Progenitor cell of endocrine pancreas (in vitro differentiated cells): ENCODE data around the gene DOCK1. TPM values are rescaled to one million over a fixed set of nuclear protein-coding genes. Genes with fewer than 3 reads are reported as not detected.
A peak's percentile ranks its signal among the peaks of the same experiment; 100 is the strongest.

ENCODE experiments used
- DNase-seq: peaks from one replicate; pipeline ENCODE4 v3.0.0; 2021; ENCODE audit warnings: low spot score; ENCODE audit not compliant: unreplicated experiment
- H3K27ac Mint-ChIP-seq: 2 replicates; pipeline ENCODE4 v1.8.0; 2021; ENCODE audit warnings: mild to moderate bottlenecking, moderate library complexity, mixed read lengths
- H3K27me3 Mint-ChIP-seq: 2 replicates; pipeline ENCODE4 v1.8.0; 2021; ENCODE audit warnings: mixed read lengths
- H3K36me3 Mint-ChIP-seq: 2 replicates; pipeline ENCODE4 v1.8.0; 2022; ENCODE audit warnings: mixed read lengths; ENCODE audit not compliant: insufficient read depth
- H3K4me1 Mint-ChIP-seq: 2 replicates; pipeline ENCODE4 v1.8.0; 2021; ENCODE audit warnings: low read depth, mixed read lengths
- H3K4me3 Mint-ChIP-seq: 2 replicates; pipeline ENCODE4 v1.8.0; 2021; ENCODE audit warnings: low read depth, mild to moderate bottlenecking, moderate library complexity, mixed read lengths
- H3K9me3 Mint-ChIP-seq: 2 replicates; pipeline ENCODE4 v1.8.0; 2021; ENCODE audit warnings: low read depth, mixed read lengths
- CTCF ChIP-seq: fragments of 200-600 bp; sonication (generic); IDR thresholded peaks from one replicate; pipeline ENCODE4 v1.5.0; 2021; ENCODE audit warnings: antibody characterized with exemption, mild to moderate bottlenecking; ENCODE audit not compliant: unreplicated experiment
- total RNA-seq: library from RNA; stranded (reverse); gene quantifications from 2 replicates; pipeline ENCODE4 v1.2.1, GENCODE V29; 2021

DOCK1 gene
- total RNA-seq, 1 donor from 2014 or later = 77.8 TPM

- peak; percentile 41 for TF ChIP-seq CTCF
- Mint-ChIP-seq H3K36me3 (no peaks in the 10 kb centered on the region), H3K4me3 (no peak overlapping the region), H3K27ac (no peak overlapping the region), H3K4me1 (peaks cover 1% of the 10 kb centered on the region), H3K9me3 (no peaks in the 10 kb centered on the region), H3K27me3 (no peaks in the 10 kb centered on the region)
- DNase-seq = no peak
Measured at GRCh38 chr10:127354992-127355391, 449.8 kb downstream of the DOCK1 start.

- H3K4me3 Mint-ChIP-seq = no peak overlapping the region
Measured at GRCh38 chr10:127356360-127356759, 451.1 kb downstream of the DOCK1 start.

GRCh38 chr10:127357265-127357664 lies 452.0 kb downstream of the DOCK1 start:
- no peak for DNase-seq
- Mint-ChIP-seq H3K27me3 (no peaks in the 10 kb centered on the region), H3K9me3 (no peaks in the 10 kb centered on the region), H3K4me3 (no peak overlapping the region), H3K27ac (peak overlapping the region; percentile 29), H3K4me1 (peaks cover 1% of the 10 kb centered on the region), H3K36me3 (peaks cover 2% of the 10 kb centered on the region)
- TF ChIP-seq CTCF = no peak

More at GRCh38 chr10:127356360-127356759, 451.1 kb downstream of the DOCK1 start:
- Mint-ChIP-seq H3K36me3 (no peaks in the 10 kb centered on the region), H3K27ac (no peak overlapping the region), H3K27me3 (no peaks in the 10 kb centered on the region), H3K4me1 (peaks cover 1% of the 10 kb centered on the region), H3K9me3 (no peaks in the 10 kb centered on the region)
- no peak for TF ChIP-seq CTCF
- no peak for DNase-seq

GRCh38 chr10:127358337-127358736 lies 453.1 kb downstream of the DOCK1 start:
- Mint-ChIP-seq H3K27ac (no peak overlapping the region), H3K36me3 (peaks cover 2% of the 10 kb centered on the region), H3K4me3 (no peak overlapping the region), H3K4me1 (peaks cover 1% of the 10 kb centered on the region), H3K27me3 (no peaks in the 10 kb centered on the region), H3K9me3 (no peaks in the 10 kb centered on the region)
- no peak for TF ChIP-seq CTCF
- no peak for DNase-seq

GRCh38 chr10:127364034-127364433 lies 458.8 kb downstream of the DOCK1 start:
- H3K4me1 Mint-ChIP-seq = no peaks in the 10 kb centered on the region
- TF ChIP-seq CTCF = no peak
- H3K27ac Mint-ChIP-seq = no peak overlapping the region
- DNase-seq = no peak
- no peaks in the 10 kb centered on the region for H3K9me3 Mint-ChIP-seq
- peaks cover 2% of the 10 kb centered on the region for H3K36me3 Mint-ChIP-seq
- H3K4me3 Mint-ChIP-seq = no peak overlapping the region
- H3K27me3 Mint-ChIP-seq = no peaks in the 10 kb centered on the region
